ENCODE results near the gene PRSS21. TPM values are rescaled to one million over a fixed set of nuclear protein-coding genes. Genes with fewer than 3 reads are reported as not detected.

PRSS21 gene
- total RNA-seq, 1 donor from 2014 or later: 17.1 TPM

DNA sequence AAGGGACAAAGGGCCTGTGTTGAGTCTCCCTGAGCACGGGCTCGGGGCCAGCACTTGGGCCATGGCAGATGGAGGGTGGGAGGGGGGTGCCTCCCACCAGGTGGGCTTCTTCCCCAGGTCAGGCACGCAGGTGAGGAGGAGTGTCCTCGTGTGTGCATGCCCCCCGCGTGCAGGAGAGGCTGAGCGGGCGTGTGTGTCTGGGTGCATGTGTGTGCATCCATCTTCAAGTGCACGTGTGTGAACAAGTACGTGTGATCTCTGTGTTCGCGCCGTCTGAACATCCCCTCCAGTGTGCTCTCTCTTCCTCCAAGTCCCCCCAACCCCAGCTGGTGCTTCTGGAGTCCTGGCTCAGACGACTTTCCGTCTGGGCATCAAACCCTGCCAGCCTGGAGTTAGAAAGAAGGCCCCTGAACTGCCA is 10.3 kb downstream of the PRSS21 start:
- no peaks in the 10 kb centered on the region for H3K27me3 ChIP-seq
- no peak overlapping the region for H3K27ac ChIP-seq
- no peaks in the 10 kb centered on the region for H3K36me3 ChIP-seq
- TF ChIP-seq, protein P1, sequence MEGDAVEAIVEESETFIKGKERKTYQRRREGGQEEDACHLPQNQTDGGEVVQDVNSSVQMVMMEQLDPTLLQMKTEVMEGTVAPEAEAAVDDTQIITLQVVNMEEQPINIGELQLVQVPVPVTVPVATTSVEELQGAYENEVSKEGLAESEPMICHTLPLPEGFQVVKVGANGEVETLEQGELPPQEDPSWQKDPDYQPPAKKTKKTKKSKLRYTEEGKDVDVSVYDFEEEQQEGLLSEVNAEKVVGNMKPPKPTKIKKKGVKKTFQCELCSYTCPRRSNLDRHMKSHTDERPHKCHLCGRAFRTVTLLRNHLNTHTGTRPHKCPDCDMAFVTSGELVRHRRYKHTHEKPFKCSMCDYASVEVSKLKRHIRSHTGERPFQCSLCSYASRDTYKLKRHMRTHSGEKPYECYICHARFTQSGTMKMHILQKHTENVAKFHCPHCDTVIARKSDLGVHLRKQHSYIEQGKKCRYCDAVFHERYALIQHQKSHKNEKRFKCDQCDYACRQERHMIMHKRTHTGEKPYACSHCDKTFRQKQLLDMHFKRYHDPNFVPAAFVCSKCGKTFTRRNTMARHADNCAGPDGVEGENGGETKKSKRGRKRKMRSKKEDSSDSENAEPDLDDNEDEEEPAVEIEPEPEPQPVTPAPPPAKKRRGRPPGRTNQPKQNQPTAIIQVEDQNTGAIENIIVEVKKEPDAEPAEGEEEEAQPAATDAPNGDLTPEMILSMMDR (IDR thresholded peaks at IDR 0.05): no peak
- DNase-seq: no peak
- ATAC-seq: no peak
- peaks cover 6% of the 10 kb centered on the region for H3K4me1 ChIP-seq
- intact Hi-C loops (cut with DNase I): no loop called here
- H3K4me3 ChIP-seq: no peak overlapping the region
- H3K9me3 ChIP-seq: no peaks in the 10 kb centered on the region

DNA sequence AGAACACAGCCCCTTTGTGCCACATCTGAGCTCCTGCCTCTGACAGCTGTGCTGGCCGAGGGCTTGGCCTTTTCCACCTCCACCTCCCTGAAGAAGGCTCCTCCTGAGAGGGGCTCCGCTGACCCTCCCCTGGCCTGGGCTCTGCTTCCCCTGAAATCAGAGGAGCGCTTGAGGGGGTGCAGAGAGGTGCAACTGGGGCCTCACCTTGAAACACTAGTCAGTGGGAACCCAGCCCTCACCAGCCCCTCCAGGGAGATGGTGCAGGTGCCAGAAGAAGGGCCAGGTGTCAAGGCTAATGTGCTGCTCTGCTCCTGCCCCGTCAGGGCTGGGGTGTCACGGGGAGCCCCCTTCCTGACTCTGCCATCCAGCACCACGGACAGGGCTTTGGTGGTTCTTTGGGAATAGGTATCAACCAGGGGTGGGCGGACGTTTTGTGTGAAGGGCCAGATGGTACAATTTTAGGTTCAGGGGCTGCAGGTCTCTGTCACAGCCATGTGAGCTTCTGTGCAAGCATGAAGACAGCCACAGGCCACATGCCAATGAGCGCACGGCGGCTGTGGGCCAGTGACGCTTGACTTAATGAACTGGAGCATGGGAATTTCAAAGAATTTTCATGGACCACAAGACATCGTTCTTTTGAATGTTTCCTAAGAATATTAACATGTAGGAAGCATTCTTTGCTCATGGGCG is 10.9 kb downstream of the PRSS21 start:
- DNase-seq: peak; percentile 58
- Histone ChIP-seq H3K4me3 (no peak overlapping the region), H3K27me3 (no peaks in the 10 kb centered on the region), H3K4me1 (peaks cover 6% of the 10 kb centered on the region), H3K27ac (no peak overlapping the region), H3K9me3 (no peaks in the 10 kb centered on the region), H3K36me3 (no peaks in the 10 kb centered on the region)
- no peak for ATAC-seq
- TF ChIP-seq, protein P1 (IDR thresholded peaks at IDR 0.05): no peak
- intact Hi-C loops (cut with DNase I): no loop called here

DNA sequence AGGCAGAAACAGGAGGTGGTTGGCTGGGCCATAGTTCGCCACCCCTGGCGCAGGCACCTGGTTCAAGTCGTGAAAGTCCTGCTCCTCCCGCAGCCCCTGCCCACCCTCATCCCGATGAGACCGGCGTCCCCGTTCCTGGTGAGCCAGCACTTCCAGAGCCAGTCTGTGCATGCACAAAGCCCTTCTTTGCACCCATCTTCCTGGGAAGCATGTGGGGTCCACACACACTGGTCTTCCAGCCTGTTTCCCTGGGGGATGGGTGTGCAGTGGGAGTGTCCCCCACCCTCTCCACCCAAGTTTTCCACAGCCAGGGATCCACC is 11.4 kb downstream of the PRSS21 start:
- no peak for ATAC-seq
- intact Hi-C loops (cut with DNase I): no loop called here
- peak; percentile 46 for DNase-seq

DNA sequence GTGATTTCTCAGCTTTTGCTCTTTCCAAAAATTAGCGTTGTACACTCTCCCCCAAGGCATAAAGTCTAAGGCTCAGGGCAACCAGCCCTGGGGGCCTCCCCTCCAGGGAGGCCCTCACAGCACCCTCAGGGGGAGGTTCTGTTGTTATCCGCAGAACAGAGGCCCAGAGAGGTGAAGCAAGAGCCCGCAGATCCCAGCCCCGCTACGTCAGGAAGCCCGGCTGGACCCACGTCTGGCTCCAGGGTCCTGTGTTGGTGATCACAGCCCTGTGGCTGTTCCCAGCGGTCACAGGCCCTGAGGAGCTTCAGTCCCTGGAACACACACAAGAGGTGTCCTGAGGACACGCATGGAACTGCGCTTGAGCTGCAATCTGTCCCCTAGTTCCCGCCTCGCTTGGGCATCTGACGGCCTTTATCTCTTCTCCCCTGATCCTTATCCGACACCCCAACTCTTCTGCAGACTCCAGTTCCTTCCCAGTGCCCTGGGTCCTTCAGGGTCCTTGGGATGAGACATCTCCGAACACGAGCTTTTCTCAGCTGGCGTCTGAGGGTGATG is 11.9 kb downstream of the PRSS21 start:
- Histone ChIP-seq H3K9me3 (no peaks in the 10 kb centered on the region), H3K4me1 (peaks cover 6% of the 10 kb centered on the region), H3K4me3 (no peak overlapping the region), H3K36me3 (no peaks in the 10 kb centered on the region), H3K27ac (no peak overlapping the region), H3K27me3 (no peaks in the 10 kb centered on the region)
- TF ChIP-seq, protein P1 (IDR thresholded peaks at IDR 0.05): no peak
- ATAC-seq: no peak
- peak; percentile 52 for DNase-seq
- intact Hi-C loops (cut with DNase I): no loop called here

More for the DNA sequence above, 11.4 kb downstream of the PRSS21 start:
- Histone ChIP-seq H3K36me3 (no peaks in the 10 kb centered on the region), H3K4me3 (no peak overlapping the region), H3K27me3 (no peaks in the 10 kb centered on the region), H3K27ac (no peak overlapping the region), H3K4me1 (peaks cover 6% of the 10 kb centered on the region), H3K9me3 (no peaks in the 10 kb centered on the region)
- TF ChIP-seq, protein P1 (IDR thresholded peaks at IDR 0.05): no peak

DNA sequence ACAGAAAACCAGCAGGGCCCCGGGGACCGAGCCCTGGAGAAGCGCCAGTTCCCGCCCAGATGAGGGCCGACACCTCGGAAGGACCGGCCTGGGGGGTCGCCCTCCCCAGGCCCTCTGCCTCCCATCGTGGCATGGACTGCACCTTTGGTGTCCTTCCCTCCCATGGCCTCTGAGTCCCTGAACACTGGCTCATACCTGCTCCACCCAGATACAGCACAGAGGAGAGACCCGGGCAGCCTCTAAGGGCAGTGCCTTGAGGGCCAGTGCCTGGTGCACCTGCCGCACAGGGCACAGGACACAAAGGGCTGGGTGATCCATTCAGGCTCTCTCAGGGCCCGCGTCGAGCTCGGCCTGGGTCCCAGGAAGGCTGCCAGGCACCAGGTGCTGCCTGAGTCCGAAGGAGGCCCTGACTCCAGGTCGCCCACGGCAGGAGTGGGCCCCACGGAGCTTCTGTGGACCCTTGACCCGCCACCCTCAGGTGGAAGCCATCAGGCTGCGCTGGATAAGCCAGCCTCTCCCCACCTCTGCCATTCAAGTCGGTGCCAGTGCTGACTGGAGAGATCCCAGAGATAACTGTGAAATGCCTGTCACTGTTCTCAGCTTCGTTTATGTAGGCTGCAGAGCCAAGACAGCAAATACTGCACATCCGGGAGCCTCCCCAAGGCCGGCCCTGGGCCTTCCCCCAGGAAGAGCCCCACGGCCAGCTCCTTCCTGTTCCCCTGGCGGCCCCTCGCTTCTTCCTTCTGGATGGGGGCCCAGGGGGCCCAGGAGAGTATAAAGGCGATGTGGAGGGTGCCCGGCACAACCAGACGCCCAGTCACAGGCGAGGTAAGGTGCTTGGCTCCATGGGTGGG is 12.7 kb downstream of the PRSS21 start, which contains the start of gene ZG16B:
ZG16B (plus strand) TSS at position 803 of the 854 bp plus-strand sequence. CDS start 139 bp downstream, outside the sequence.
- no peaks in the 10 kb centered on the region for H3K36me3 ChIP-seq
- TF ChIP-seq, protein P1 (IDR thresholded peaks at IDR 0.05): no peak
- no peak within 1 kb of the TSS for H3K4me3 ChIP-seq
- H3K4me1 ChIP-seq: peaks cover 6% of the 10 kb centered on the region
- no peak within 1 kb of the TSS for H3K27ac ChIP-seq
- intact Hi-C loops (cut with DNase I): no loop called here
- no peaks in the 10 kb centered on the region for H3K27me3 ChIP-seq
- DNase-seq (peak; percentile 56), ATAC-seq (no peak)
- no peaks in the 10 kb centered on the region for H3K9me3 ChIP-seq

All from upper lobe of right lung (tissue), 1 donor.